GM18868 (cell line): ENCODE measurements around the gene KAT7.

Source experiments
- ATAC-seq: cut with Tn5 transposase; IDR thresholded peaks from one replicate; pipeline ENCODE4 v1.9.1; 2021; ENCODE audit warnings: mild to moderate bottlenecking, moderate library complexity; ENCODE audit not compliant: unreplicated experiment

The KAT7 gene

DNA sequence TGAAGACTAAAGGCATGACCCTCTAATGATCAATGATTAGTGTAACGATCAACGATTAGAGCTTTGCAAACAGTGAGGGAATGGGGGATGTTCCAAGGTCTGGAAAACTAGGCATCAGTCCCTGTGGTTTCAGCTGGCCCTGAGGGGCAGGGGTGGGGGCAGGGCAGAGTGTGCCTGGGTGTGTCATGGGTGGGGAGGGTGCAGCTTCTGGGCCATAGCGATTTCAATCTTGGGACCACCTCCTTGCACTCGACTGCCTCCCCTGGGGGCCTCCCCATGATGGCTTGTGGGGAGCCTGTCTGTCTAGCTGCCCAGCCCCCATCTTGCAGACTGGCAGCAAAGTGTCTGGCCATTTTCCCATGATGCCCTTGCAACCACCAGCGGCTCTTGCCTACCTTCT lies 51.0 kb downstream of the KAT7 start:
- no peak for ATAC-seq

GRCh38 chr17:49841548-49841947 lies 53.1 kb downstream of the KAT7 start:
- no peak for ATAC-seq

- ATAC-seq = no peak
Observed at GRCh38 chr17:49842371-49842770, 53.9 kb downstream of the KAT7 start.

DNA sequence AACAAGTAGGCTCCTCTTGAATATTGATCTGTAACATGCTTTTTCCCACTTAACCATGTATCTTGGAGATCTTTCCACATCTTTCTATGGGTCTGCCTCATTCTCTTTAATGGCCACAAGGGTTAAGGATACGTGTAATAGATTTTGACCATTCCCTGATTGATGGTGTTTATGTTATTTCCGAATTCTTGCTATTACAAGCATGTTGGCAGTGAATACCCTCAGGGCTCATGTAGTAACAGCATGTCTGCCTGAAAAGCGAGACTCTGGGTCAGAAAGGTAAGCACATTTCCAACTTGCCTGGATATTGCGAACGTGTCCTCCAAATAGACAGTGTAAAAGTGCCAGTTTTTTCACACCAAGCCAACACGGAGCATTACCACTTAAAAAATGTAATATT lies 54.4 kb downstream of the KAT7 start:
- ATAC-seq = no peak

DNA sequence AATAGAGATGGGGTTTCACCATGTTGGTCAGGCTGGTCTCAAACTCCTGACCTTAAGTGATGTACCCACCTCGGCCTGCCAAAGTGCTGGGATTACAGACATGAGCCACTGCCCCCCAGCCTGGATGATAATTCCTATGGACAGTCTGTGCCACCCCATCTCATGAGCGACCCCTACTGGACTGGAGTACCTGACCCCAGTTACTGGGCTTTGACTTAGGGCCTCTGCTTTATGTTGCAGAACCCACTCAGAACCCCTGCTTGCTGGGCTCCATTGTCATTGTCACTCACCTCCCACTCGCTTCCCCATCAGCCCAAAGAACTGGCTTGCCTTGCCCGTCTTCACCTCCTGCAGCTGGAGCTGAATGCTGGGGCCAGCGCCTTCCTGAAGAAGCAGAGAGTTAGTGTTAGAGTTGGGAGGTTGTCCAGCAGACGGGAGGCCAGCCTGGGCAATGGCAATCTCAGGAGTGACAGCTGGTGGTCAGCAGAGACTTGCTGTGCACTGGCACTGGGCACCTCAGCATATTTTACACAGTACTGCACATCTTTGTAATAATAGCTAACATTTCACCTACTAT lies 55.4 kb downstream of the KAT7 start:
- ATAC-seq = no peak

DNA sequence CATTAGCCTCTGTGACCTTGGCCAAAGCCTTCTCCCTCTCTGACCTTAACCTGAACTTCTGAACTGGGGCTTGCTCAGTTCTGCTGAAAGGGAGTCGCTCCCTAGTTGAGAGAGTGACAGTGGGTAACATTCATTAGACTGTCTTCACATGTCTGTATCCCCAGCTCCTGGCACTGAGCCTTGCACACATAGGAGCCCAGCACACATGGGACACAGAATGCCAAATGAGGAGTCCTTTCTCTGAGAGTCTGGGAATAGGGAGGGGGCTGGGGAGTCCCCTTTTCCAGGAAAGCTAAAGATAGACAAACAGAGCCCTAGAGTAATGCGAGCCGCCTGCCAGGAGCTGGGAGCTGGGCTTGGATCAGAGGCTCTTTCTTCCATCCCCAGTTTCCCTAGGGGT lies 56.8 kb downstream of the KAT7 start:
- no peak for ATAC-seq

- ATAC-seq = no peak
Observed at GRCh38 chr17:49846938-49847712, 58.6 kb downstream of the KAT7 start.

DNA sequence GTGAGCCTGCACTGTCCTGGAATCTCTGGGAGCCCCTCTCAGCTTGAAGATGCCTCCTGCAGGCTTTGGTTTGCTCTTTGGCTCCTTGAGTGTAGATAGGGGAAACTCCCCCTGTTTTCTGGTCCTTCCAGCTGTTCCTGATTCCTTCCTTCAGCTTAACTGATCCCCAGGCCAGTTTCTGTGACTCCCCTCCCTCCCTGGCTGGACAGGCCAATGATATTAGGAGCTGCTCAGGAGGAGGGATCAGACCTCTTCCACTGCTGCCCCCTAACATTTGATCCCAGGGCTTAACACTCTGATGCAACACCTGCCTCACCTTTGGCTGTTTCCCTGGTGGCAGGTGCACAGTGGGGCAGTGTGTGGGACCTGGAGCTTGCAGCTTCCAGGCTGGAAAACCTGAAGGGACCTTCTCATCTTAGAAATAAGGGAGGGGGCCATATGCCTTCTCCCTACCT lies 59.6 kb downstream of the KAT7 start, which contains the start of gene TAC4:
Gene TAC4, minus strand, starts transcription at position 51 of the 455 bp plus-strand sequence. CDS start 52 bp downstream, outside the sequence.
- ATAC-seq = no peak

GRCh38 chr17:49848739-49849138 lies 60.3 kb downstream of the KAT7 start:
- no peak for ATAC-seq

- ATAC-seq = no peak
Observed at GRCh38 chr17:49850218-49850610, 61.7 kb downstream of the KAT7 start.

GRCh38 chr17:49850772-49851386 lies 62.4 kb downstream of the KAT7 start:
- ATAC-seq = no peak

- ATAC-seq = no peak
Observed at GRCh38 chr17:49851387-49852291, 63.2 kb downstream of the KAT7 start.

DNA sequence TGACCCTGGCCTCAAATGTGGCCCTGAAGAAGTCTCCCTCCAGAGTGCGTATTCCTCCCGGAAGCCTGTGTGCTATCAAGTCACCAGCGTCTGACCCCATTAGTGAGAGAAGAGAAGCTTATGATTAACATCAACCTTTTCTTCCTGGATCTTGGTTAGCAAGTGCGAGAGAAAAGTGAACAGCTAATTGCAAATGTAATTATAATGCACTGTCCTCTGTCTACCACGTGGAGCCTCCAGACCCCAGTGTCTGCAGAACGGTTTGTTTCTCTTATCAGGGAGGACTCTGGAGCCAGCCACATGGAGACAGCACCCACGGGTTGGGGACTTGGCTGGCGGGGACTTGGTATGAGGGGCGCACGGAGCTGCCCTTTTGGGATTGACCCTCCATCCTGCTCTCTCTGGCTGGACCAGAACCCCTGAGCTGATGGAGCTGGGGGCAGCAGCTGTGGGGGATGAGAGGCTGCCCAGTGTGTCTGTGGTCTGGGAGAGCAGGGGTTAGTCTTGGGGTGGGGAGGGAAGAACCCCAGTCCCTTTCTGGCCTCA lies 65.1 kb downstream of the KAT7 start:
- ATAC-seq = no peak

GRCh38 chr17:49854126-49854525 lies 65.6 kb downstream of the KAT7 start:
- no peak for ATAC-seq

DNA sequence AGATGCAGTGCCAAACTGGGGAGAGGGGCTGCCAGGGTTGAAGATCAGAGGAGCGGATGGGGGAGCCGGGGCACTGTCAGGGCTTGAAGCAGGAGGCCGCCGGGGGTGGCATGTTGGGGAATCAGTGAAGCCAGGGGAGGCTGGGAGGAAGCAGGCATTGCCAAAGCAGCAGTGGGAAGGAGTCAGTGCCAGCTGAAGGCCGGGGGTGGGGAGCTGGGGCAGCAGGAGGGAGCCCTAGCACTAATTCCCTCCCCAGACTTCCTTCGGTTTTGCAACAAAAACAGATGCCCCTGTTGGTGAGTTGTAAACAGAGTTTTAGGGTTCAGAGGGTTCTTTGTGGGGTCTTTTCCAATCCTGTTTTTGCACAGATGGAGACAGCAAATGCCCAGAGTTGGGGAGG lies 70.3 kb downstream of the KAT7 start:
- no peak for ATAC-seq

GRCh38 chr17:49859991-49860953 lies 71.8 kb downstream of the KAT7 start:
- ATAC-seq = no peak

GRCh38 chr17:49861150-49861884 lies 72.8 kb downstream of the KAT7 start:
- ATAC-seq = no peak

DNA sequence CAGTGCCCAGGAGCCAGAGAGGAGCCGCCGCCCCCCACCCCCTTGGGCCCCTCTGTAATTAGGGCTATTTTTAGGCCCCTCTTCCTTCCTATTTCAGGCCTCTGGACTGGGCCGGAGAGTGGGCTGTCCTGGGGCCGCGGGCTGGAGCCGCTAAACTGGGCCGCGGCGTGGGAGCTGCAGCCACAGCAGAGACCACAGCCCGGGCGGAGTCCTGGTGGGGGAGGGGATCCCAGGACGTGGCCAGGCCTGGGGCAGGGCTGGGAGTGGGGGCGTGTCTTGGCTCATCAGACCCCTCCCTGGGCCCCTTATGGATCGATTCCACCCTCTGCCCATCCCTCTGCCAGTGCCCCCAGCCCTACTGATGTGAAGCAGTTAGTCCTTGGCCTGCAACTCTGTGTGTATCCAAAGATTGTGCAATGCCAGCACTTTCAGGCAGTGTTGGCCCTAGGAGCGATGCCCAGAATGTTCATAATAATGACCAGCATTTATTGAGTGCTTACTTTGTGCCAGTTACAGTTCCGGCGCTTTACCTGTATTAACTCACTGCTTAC lies 74.4 kb downstream of the KAT7 start:
- no peak for ATAC-seq

- ATAC-seq = no peak
Observed at GRCh38 chr17:49866019-49866380, 77.5 kb downstream of the KAT7 start.
